Measurements from ENCODE around the gene SLC45A3.

DNA sequence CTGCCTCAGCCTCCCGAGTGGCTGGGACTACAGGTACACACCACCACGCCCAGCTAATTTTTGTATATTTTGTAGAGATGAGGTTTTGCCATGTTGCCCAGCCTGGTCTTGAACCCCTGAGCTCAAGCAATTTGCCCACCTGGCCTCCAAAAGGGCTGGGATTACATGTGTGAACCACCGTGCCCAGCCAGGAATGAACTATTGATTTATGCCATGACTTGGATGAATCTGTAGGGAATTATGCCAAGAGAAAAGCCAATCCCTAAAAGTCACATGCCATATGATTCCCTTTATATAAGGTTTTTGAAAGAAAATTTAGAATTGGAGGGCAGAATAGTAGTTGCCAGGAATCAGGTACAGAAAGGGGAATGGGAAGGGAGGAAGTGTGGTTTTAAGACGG, 19.1 kb upstream of the SLC45A3 start:
- no peak for TF ChIP-seq EZH2 (IDR thresholded peaks at IDR 0.05)
- TF ChIP-seq POLR2AphosphoS5 (IDR thresholded peaks at IDR 0.05; ENCODE audit: borderline replicate concordance, low read depth, low read length): no peak
- TF ChIP-seq FOXP2 (optimal IDR thresholded peaks at IDR 0.05; ENCODE audit: control extremely low read depth, extremely low read length, insufficient read depth): no peak

Data from SK-N-MC (cell line).